Measurements from ENCODE around the gene SLC25A39.

- TF ChIP-seq EZH2phosphoT487 (IDR thresholded peaks at IDR 0.05; ENCODE audit: low read depth, severe bottlenecking, unreplicated experiment) = no peak
- TF ChIP-seq CTCF (IDR thresholded peaks at IDR 0.05; ENCODE audit: poor library complexity) = no peak
These were observed 2.3 kb downstream of the SLC25A39 start for GRCh38 chr17:44322236-44322895.
